ENCODE results near the gene DNAH12.
"Not testable (repeated sequence)": the region's sequence is repeated elsewhere in the genome, so short reads cannot be mapped to it uniquely, and the experiment has no call there.

DNAH12 gene

DNA sequence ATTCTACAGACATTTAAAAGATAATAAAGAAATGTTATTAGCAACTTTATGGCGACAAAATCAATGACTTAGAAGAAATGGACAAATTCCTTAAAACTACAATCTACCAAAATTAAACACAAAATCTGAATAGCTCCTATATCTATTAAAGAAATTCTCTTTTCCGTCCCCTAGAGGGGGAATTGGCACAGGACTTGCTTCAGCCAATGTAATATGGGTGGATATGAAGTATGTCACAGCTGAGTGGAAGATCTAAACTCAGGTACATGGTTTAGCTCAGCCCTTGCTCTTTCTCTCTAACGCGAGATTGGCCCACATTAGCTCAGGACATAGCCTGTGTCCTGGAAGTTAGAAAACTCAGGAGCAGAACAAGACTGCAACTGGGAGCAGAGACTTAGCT lies 79.3 kb downstream of the DNAH12 start:
- H2AK5ac ChIP-seq (ENCODE audit: low read length) = no peak overlapping the region
- H3K4me2 ChIP-seq (ENCODE audit: low read length) = no peak overlapping the region
- no peak overlapping the region for H3K23ac ChIP-seq (ENCODE audit: low read length)
- no peak overlapping the region for H3K9ac ChIP-seq (ENCODE audit: low read length)
- H3K79me1 ChIP-seq (ENCODE audit: low read length) = no peaks in the 10 kb centered on the region
- no peaks in the 10 kb centered on the region for H3K4me1 ChIP-seq (ENCODE audit: control insufficient read depth, low read depth, low read length)
- no CpG with 5 or more reads among the region's 4 CpGs for WGBS (ENCODE audit: extremely low coverage, insufficient coverage, low lambda C conversion rate)
- H2BK15ac ChIP-seq (replicated peaks; ENCODE audit: low read depth) = no peak overlapping the region
- no peak overlapping the region for H3K27ac ChIP-seq (ENCODE audit: low read depth, low read length)
- H3K36me3 ChIP-seq (ENCODE audit: control insufficient read depth, insufficient read depth, low read length) = no peaks in the 10 kb centered on the region
- no peak overlapping the region for H3K56ac ChIP-seq (ENCODE audit: low read length)
- no peak overlapping the region for H3K4me3 ChIP-seq (ENCODE audit: low read length)
- no peaks in the 10 kb centered on the region for H3K27me3 ChIP-seq (ENCODE audit: insufficient read depth, low read length, poor library complexity)
- DNase-seq = peak; percentile 5
- H4K5ac ChIP-seq (ENCODE audit: low read length) = no peak overlapping the region
- H3K79me2 ChIP-seq (ENCODE audit: control insufficient read depth, insufficient read depth, low read length) = no peaks in the 10 kb centered on the region
- no peak overlapping the region for H2BK5ac ChIP-seq (ENCODE audit: low read length)
- no peak overlapping the region for H4K8ac ChIP-seq (ENCODE audit: low read depth, low read length)
- H3K18ac ChIP-seq (ENCODE audit: low read length) = no peak overlapping the region
- no peak overlapping the region for H3K4ac ChIP-seq (ENCODE audit: low read depth, low read length)
- H2BK120ac ChIP-seq (ENCODE audit: low read depth, low read length) = no peak overlapping the region

- Histone ChIP-seq H3K27ac (ENCODE audit: low read depth, low read length) (no peak overlapping the region), H3K4me1 (ENCODE audit: control insufficient read depth, low read depth, low read length) (no peaks in the 10 kb centered on the region), H3K4me2 (ENCODE audit: low read length) (no peak overlapping the region), H3K27me3 (ENCODE audit: insufficient read depth, low read length, poor library complexity) (no peaks in the 10 kb centered on the region), H2BK120ac (ENCODE audit: low read depth, low read length) (no peak overlapping the region), H4K5ac (ENCODE audit: low read length) (no peak overlapping the region), H3K79me2 (ENCODE audit: control insufficient read depth, insufficient read depth, low read length) (no peaks in the 10 kb centered on the region), H3K4me3 (ENCODE audit: low read length) (no peak overlapping the region), H3K18ac (ENCODE audit: low read length) (no peak overlapping the region), H3K36me3 (ENCODE audit: control insufficient read depth, insufficient read depth, low read length) (no peaks in the 10 kb centered on the region), H2BK15ac (replicated peaks; ENCODE audit: low read depth) (no peak overlapping the region), H3K23ac (ENCODE audit: low read length) (no peak overlapping the region), H3K79me1 (ENCODE audit: low read length) (no peaks in the 10 kb centered on the region), H3K56ac (ENCODE audit: low read length) (no peak overlapping the region), H2BK5ac (ENCODE audit: low read length) (no peak overlapping the region), H4K8ac (ENCODE audit: low read depth, low read length) (no peak overlapping the region), H3K4ac (ENCODE audit: low read depth, low read length) (no peak overlapping the region), H2AK5ac (ENCODE audit: low read length) (no peak overlapping the region), H3K9ac (ENCODE audit: low read length) (no peak overlapping the region)
- no CpG with 5 or more reads among the region's 3 CpGs for WGBS (ENCODE audit: extremely low coverage, insufficient coverage, low lambda C conversion rate)
- DNase-seq = no peak
Measured at GRCh38 chr3:57464011-57464410, 80.1 kb downstream of the DNAH12 start.

DNA sequence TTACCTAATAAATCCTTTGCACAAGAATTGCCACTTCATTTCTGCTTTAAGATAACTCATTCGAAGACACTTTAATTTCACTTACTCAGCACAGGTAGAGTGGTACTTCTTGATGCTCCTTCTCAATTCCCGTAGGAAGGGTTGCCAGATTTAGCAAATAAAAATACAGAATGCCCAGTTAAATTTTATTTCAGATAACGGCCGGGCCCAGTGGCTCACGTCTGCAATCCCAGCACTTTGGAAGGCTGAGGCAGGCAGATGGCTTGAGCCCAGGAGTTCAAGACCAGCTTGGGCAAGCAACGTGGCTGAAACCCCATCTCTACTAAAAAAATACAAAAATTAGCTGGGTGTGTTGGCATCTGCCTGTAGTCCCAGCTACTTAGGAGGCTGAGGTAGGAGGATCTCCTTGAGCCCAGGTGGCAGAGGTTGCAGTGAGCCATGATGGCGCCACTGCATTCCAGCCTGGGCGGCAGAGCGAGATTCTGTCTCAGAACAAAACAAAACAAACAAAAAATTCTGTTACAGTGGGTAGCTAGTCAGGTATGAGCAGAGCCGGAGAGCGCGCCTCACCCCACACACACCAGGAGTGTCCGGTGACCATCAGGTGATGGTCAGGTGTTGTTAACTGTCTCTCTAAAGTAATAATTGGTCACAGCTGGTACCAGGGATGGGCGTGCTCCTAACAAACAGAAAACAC lies 92.8 kb downstream of the DNAH12 start:
- Histone ChIP-seq H3K4me3 (ENCODE audit: low read length) (no peak overlapping the region), H3K4me2 (ENCODE audit: low read length) (no peak overlapping the region), H3K23ac (ENCODE audit: low read length) (no peak overlapping the region), H3K9ac (ENCODE audit: low read length) (no peak overlapping the region), H2BK5ac (ENCODE audit: low read length) (no peak overlapping the region), H3K27me3 (ENCODE audit: insufficient read depth, low read length, poor library complexity) (no peaks in the 10 kb centered on the region), H2BK120ac (ENCODE audit: low read depth, low read length) (no peak overlapping the region), H4K5ac (ENCODE audit: low read length) (no peak overlapping the region), H3K79me1 (ENCODE audit: low read length) (no peaks in the 10 kb centered on the region), H3K27ac (ENCODE audit: low read depth, low read length) (no peak overlapping the region), H3K4me1 (ENCODE audit: control insufficient read depth, low read depth, low read length) (no peaks in the 10 kb centered on the region), H3K18ac (ENCODE audit: low read length) (no peak overlapping the region), H2BK15ac (replicated peaks; ENCODE audit: low read depth) (no peak overlapping the region), H3K36me3 (ENCODE audit: control insufficient read depth, insufficient read depth, low read length) (no peaks in the 10 kb centered on the region), H4K8ac (ENCODE audit: low read depth, low read length) (no peak overlapping the region), H3K56ac (ENCODE audit: low read length) (no peak overlapping the region), H2AK5ac (ENCODE audit: low read length) (no peak overlapping the region), H3K4ac (ENCODE audit: low read depth, low read length) (no peak overlapping the region), H3K79me2 (ENCODE audit: control insufficient read depth, insufficient read depth, low read length) (no peaks in the 10 kb centered on the region)
- WGBS (ENCODE audit: extremely low coverage, insufficient coverage, low lambda C conversion rate) = no CpG with 5 or more reads among the region's 14 CpGs
- DNase-seq = no peak

DNA sequence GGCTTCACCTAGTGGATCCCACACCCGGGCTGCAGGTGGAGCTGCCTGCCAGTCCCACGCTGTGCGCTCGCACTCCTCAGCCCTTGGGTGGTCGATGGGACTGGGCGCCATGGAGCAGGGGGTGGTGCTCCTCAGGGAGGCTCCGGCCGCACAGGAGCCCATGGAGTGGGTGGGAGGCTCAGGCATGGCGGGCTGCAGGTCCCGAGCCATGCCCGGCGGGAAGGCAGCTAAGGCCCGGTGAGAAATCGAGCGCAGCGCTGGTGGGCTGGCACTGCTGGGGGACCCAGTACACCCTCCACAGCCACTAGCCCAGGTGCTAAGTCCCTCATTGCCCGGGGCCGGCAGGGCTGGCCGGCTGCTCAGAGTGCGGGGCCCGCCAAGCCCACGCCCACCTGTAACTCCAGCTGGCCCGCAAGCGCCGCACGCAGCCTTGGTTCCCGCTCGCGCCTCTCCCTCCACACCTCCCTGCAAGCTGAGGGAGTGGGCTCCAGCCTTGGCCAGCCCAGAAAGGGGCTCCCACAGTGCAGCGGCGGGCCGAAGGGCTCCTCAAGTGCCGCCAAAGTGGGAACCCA lies 94.8 kb downstream of the DNAH12 start:
- not testable (repeated sequence) for H3K18ac ChIP-seq (ENCODE audit: low read length); H3K4ac ChIP-seq (ENCODE audit: low read depth, low read length); H3K4me3 ChIP-seq (ENCODE audit: low read length); H2BK120ac ChIP-seq (ENCODE audit: low read depth, low read length); H3K56ac ChIP-seq (ENCODE audit: low read length); H3K4me1 ChIP-seq (ENCODE audit: control insufficient read depth, low read depth, low read length); H4K5ac ChIP-seq (ENCODE audit: low read length); H2BK15ac ChIP-seq (replicated peaks; ENCODE audit: low read depth); H2AK5ac ChIP-seq (ENCODE audit: low read length); H3K4me2 ChIP-seq (ENCODE audit: low read length); H3K79me2 ChIP-seq (ENCODE audit: control insufficient read depth, insufficient read depth, low read length); H3K27me3 ChIP-seq (ENCODE audit: insufficient read depth, low read length, poor library complexity); H4K8ac ChIP-seq (ENCODE audit: low read depth, low read length); DNase-seq; H3K23ac ChIP-seq (ENCODE audit: low read length); H3K36me3 ChIP-seq (ENCODE audit: control insufficient read depth, insufficient read depth, low read length); H3K9ac ChIP-seq (ENCODE audit: low read length); H2BK5ac ChIP-seq (ENCODE audit: low read length); H3K79me1 ChIP-seq (ENCODE audit: low read length); H3K27ac ChIP-seq (ENCODE audit: low read depth, low read length)
- WGBS (ENCODE audit: extremely low coverage, insufficient coverage, low lambda C conversion rate) = no CpG with 5 or more reads among the region's 33 CpGs

DNA sequence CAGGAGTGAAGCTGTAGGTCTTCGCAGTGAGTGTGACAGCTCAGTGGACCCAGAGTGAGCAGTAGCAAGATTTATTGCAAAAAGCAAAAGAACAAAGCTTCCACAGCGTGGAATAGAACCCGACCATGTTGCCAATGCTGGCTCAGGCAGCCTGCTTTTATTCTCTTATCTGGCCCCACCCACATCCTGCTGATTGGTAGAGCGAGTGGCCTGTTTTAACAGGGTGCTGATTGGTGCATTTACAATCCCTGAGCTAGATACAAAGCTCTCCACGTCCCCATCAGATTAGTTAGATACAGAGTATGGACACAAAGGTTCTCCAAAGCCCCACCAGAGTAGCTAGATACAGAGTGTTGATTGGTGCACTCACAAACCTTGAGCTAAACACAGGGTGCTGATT lies 95.7 kb downstream of the DNAH12 start:
- no CpG with 5 or more reads among the region's 5 CpGs for WGBS (ENCODE audit: extremely low coverage, insufficient coverage, low lambda C conversion rate)
- not testable (repeated sequence) for H2BK5ac ChIP-seq (ENCODE audit: low read length); H4K5ac ChIP-seq (ENCODE audit: low read length); H3K4ac ChIP-seq (ENCODE audit: low read depth, low read length); H2BK15ac ChIP-seq (replicated peaks; ENCODE audit: low read depth); H3K4me1 ChIP-seq (ENCODE audit: control insufficient read depth, low read depth, low read length); H3K4me3 ChIP-seq (ENCODE audit: low read length); H3K18ac ChIP-seq (ENCODE audit: low read length); H4K8ac ChIP-seq (ENCODE audit: low read depth, low read length); H2BK120ac ChIP-seq (ENCODE audit: low read depth, low read length); H3K4me2 ChIP-seq (ENCODE audit: low read length); H3K36me3 ChIP-seq (ENCODE audit: control insufficient read depth, insufficient read depth, low read length); H3K79me2 ChIP-seq (ENCODE audit: control insufficient read depth, insufficient read depth, low read length); H3K56ac ChIP-seq (ENCODE audit: low read length); H3K27ac ChIP-seq (ENCODE audit: low read depth, low read length); H2AK5ac ChIP-seq (ENCODE audit: low read length); H3K9ac ChIP-seq (ENCODE audit: low read length); DNase-seq; H3K23ac ChIP-seq (ENCODE audit: low read length); H3K27me3 ChIP-seq (ENCODE audit: insufficient read depth, low read length, poor library complexity); H3K79me1 ChIP-seq (ENCODE audit: low read length)
